GM18870 (cell line): ENCODE measurements around the gene STX5.
"Not testable (repeated sequence)": the region's sequence is repeated elsewhere in the genome, so short reads cannot be mapped to it uniquely, and the experiment has no call there.

Experiments
- ATAC-seq: cut with Tn5 transposase; IDR thresholded peaks from one replicate; pipeline ENCODE4 v1.9.1; 2021; ENCODE audit warnings: moderate library complexity; ENCODE audit not compliant: unreplicated experiment

STX5 gene

GRCh38 chr11:62832336-62833234 lies 734 bp upstream of the STX5 start, which contains the start of gene TEX54:
TEX54 (minus strand) TSS chr11:62832841.
- ATAC-seq: no peak

- ATAC-seq: no peak
Measured at GRCh38 chr11:62830904-62831519, 839 bp downstream of the STX5 start.

- not testable (repeated sequence) for ATAC-seq
Measured at GRCh38 chr11:62828130-62828529, 3.7 kb downstream of the STX5 start.

- no peak for ATAC-seq
Measured at GRCh38 chr11:62823677-62824076, 8.2 kb downstream of the STX5 start.

GRCh38 chr11:62817129-62817528 lies 14.7 kb downstream of the STX5 start:
- no peak for ATAC-seq

GRCh38 chr11:62816557-62816956 lies 15.3 kb downstream of the STX5 start:
- ATAC-seq: no peak

GRCh38 chr11:62811659-62812058 lies 20.2 kb downstream of the STX5 start:
- ATAC-seq: no peak

- ATAC-seq: no peak
Measured at GRCh38 chr11:62810748-62811147, 21.1 kb downstream of the STX5 start.

GRCh38 chr11:62806611-62807121 lies 25.2 kb downstream of the STX5 start:
- no peak for ATAC-seq

- ATAC-seq: no peak
Measured at GRCh38 chr11:62805961-62806441, 25.9 kb downstream of the STX5 start.

- ATAC-seq: peak; percentile 67
Measured at GRCh38 chr11:62805076-62805892, 26.6 kb downstream of the STX5 start, which contains the start of gene NXF1. NXF1 (minus strand) TSS chr11:62805440; CDS start chr11:62805356, 84 bp downstream.

GRCh38 chr11:62804310-62805075 lies 27.4 kb downstream of the STX5 start:
- peak; percentile 1 for ATAC-seq

GRCh38 chr11:62801071-62801470 lies 30.8 kb downstream of the STX5 start:
- ATAC-seq: no peak

GRCh38 chr11:62799486-62799885 lies 32.4 kb downstream of the STX5 start:
- ATAC-seq: no peak

GRCh38 chr11:62796281-62796680 lies 35.6 kb downstream of the STX5 start:
- ATAC-seq: no peak

- no peak for ATAC-seq
Measured at GRCh38 chr11:62794201-62794775, 37.6 kb downstream of the STX5 start.

- no peak for ATAC-seq
Measured at GRCh38 chr11:62792202-62792575, 39.7 kb downstream of the STX5 start.

- ATAC-seq: peak; percentile 35
Measured at GRCh38 chr11:62791501-62792201, 40.2 kb downstream of the STX5 start, which contains the start of gene TMEM223. TMEM223 (minus strand) TSS chr11:62792006; CDS start chr11:62791994, 12 bp downstream.

GRCh38 chr11:62789576-62789975 lies 42.3 kb downstream of the STX5 start:
- ATAC-seq: no peak
